Measurements from ENCODE around the gene SLC17A9.

- no peak for TF ChIP-seq EZH2 (IDR thresholded peaks at IDR 0.05; ENCODE audit: insufficient read depth, poor library complexity, severe bottlenecking)
- TF ChIP-seq EZH2phosphoT487 (IDR thresholded peaks at IDR 0.05; ENCODE audit: insufficient read depth, low read depth), result no peak
Observed at GRCh38 chr20:62949153-62949821, 3.2 kb upstream of the SLC17A9 start.
